NB4 (cell line): ENCODE measurements around the gene CALR.

ENCODE experiments used
- MAX ChIP-seq: IDR thresholded peaks from 2 replicates; pipeline ENCODE4 v1.6.1; 2011; ENCODE audit warnings: low read depth, low read length
- POLR2A ChIP-seq: IDR thresholded peaks from 2 replicates; pipeline ENCODE4 v1.6.1; 2011; ENCODE audit warnings: mild to moderate bottlenecking; ENCODE audit not compliant: insufficient read length; ENCODE audit errors: extremely low read depth
- TF ChIP-seq, protein P1 (sequence below): IDR thresholded peaks from one replicate; pipeline ENCODE4 v1.5.1; 2012; ENCODE audit warnings: low read depth, low read length

DNA sequence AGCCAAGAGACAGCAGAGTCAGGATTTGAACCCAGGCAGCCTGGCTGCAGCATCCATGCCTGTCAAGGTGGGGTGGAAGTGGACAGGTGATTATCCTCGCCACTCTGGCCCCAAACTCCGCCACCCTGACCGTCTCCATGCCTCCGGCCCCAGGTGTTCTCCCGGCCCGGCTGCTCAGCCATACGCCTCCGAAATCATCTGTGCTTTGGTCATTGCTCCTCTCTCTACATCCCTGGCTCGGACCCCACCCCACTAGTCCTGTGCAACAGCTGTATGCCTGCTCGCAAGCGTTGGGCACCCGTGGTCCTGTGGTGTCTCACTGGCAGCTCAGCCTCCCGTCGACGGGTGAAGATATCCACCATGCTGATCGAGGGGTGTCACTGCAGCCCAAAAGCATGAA is 34.8 kb downstream of the CALR start:
- TF ChIP-seq, protein P1, sequence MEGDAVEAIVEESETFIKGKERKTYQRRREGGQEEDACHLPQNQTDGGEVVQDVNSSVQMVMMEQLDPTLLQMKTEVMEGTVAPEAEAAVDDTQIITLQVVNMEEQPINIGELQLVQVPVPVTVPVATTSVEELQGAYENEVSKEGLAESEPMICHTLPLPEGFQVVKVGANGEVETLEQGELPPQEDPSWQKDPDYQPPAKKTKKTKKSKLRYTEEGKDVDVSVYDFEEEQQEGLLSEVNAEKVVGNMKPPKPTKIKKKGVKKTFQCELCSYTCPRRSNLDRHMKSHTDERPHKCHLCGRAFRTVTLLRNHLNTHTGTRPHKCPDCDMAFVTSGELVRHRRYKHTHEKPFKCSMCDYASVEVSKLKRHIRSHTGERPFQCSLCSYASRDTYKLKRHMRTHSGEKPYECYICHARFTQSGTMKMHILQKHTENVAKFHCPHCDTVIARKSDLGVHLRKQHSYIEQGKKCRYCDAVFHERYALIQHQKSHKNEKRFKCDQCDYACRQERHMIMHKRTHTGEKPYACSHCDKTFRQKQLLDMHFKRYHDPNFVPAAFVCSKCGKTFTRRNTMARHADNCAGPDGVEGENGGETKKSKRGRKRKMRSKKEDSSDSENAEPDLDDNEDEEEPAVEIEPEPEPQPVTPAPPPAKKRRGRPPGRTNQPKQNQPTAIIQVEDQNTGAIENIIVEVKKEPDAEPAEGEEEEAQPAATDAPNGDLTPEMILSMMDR = no peak
- TF ChIP-seq POLR2A = no peak
- no peak for TF ChIP-seq MAX
